GM18507 (cell line): ENCODE measurements around the gene AIG1.
"Not testable (repeated sequence)": the region's sequence is repeated elsewhere in the genome, so short reads cannot be mapped to it uniquely, and the experiment has no call there.

Experiments
- DNase-seq: peaks from one replicate; pipeline ENCODE4 v3.0.0; 2011; ENCODE audit warnings: low read depth; ENCODE audit not compliant: insufficient read length; ENCODE audit errors: extremely low spot score
- FAIRE-seq: peaks from 2 replicates; lab custom pipeline; 2011; peaks lifted over from hg19 to GRCh38; lab: Jason Lieb, UNC

Gene AIG1

GRCh38 chr6:143246166-143246775 lies 185.6 kb downstream of the AIG1 start:
- not testable (repeated sequence) for DNase-seq, FAIRE-seq

- DNase-seq (no peak), FAIRE-seq (no peak)
Measured at GRCh38 chr6:143247586-143247985, 186.9 kb downstream of the AIG1 start.

DNA sequence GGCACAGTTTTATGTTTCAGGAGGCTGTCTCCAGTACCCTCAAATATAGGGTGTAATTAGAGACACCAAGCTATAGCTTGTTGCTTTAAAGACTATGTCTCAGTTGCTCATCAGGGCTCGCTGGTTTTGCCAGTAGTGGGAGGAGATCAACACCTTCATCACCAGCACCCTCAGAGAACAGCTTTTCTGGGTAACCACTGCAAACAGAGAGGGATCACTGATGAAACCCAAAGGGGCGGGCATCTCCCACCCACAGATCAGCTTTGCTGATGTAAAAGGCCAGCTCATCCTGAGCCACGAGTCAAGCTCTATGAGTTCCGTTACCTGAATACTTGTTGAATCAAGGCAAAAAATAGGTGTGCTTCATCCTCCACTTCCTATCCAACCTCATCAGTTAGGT lies 187.7 kb downstream of the AIG1 start:
- DNase-seq (no peak), FAIRE-seq (no peak)

- FAIRE-seq (no peak), DNase-seq (no peak)
Measured at GRCh38 chr6:143251288-143251687, 190.6 kb downstream of the AIG1 start.

- DNase-seq (no peak), FAIRE-seq (no peak)
Measured at GRCh38 chr6:143252961-143253360, 192.3 kb downstream of the AIG1 start.

- FAIRE-seq: no peak
- no peak for DNase-seq
Measured at GRCh38 chr6:143253586-143253985, 192.9 kb downstream of the AIG1 start.

DNA sequence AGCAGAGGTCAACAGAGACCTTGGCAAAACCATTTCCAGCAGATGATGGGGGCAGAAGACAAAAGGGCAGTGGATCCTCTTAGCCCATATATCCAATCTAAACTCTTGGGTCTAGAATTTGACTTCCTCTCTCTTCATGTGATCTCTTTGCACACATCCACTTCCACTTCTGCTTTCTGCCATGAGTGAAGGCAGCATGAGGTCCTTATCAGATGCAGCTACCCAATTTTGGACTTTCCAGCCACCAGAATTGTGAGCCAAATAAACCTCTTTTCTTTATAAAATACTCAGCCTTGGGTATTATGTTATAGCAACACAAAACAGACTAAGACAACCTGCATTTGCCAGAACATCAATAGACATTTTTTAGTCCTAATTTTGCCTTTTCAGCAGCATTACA lies 198.3 kb downstream of the AIG1 start:
- no peak for DNase-seq

GRCh38 chr6:143260857-143261256 lies 200.2 kb downstream of the AIG1 start:
- DNase-seq (no peak), FAIRE-seq (no peak)

More for the DNA sequence above, 198.3 kb downstream of the AIG1 start:
- FAIRE-seq: no peak

GRCh38 chr6:143261899-143262436 lies 201.3 kb downstream of the AIG1 start:
- DNase-seq: no peak
- FAIRE-seq: no peak

- no peak for DNase-seq
- no peak for FAIRE-seq
Measured at GRCh38 chr6:143262859-143263258, 202.2 kb downstream of the AIG1 start.

DNA sequence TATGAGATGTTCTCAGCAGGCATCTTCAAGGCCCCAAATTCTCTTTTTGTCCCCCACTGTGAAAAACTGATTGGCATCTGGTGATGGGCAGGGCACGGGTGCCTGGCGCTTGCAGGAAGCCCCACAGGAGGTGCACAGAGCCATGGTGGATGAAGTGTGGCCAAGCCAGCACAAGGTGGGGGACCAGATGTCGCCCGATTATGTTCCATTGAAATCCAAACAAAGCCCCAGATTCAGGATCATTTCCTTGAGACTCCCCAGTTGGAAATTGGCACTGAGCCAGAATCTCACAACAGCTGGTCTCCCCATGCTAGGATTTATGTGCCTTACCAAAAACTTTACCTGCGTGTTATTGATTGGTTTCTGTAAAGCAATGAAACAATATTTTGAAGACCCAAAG lies 203.7 kb downstream of the AIG1 start:
- DNase-seq (no peak), FAIRE-seq (no peak)

DNA sequence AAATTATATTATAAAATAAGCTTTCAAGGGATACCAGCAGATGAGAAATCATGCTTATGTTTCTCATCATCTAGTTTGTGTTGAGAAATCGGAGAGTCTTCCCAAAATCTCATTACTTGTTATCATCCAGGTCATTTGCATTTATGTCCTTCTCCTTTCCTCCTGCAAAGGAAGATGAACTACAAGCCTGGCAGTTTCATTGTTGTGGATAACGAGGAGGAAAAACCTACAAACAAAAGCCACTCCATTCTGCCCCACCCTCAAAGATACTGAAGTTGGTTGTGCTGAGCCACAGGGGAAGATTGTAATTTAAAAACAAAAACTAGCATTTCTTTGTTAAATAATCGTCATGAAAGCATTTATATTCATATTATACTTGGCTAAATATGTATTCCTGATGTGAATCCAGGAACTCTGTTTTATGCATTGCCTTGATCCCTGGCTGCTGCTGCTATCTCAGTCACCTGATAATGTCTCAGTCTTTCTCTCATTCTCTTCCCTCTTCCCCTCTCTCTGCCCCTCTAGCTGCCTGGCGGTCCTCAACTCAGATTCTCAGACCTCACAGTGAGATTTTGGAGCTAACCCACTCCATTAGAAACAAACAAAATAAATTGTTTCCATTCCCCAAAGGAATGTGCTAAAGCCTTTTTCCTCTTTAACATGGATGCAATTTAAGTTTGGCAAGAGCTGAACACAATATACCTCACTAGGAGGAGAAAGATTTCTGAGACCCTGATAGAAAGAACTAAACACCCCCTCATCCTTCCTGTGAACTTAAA lies 204.5 kb downstream of the AIG1 start:
- DNase-seq (no peak), FAIRE-seq (no peak)

GRCh38 chr6:143267760-143268159 lies 207.1 kb downstream of the AIG1 start:
- FAIRE-seq (no peak), DNase-seq (no peak)

DNA sequence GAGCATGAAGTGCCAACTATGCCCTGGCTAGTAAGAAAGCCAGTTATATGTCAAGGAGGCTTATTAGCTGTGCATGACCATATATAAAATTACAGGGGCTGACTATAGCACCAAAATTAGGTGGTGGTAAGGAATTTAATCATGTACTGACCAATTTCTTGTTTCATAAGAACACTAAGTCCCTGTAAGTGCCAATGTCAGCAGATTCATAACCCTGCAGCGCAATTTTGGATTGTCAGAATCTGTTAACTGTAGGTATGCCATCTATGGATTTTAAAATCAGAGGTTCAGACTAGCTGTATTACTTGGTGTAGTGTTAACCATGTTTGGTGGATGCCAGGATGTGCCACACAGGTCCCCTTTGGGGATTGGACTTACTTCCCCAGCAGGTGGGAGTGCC lies 207.8 kb downstream of the AIG1 start:
- FAIRE-seq: no peak

DNA sequence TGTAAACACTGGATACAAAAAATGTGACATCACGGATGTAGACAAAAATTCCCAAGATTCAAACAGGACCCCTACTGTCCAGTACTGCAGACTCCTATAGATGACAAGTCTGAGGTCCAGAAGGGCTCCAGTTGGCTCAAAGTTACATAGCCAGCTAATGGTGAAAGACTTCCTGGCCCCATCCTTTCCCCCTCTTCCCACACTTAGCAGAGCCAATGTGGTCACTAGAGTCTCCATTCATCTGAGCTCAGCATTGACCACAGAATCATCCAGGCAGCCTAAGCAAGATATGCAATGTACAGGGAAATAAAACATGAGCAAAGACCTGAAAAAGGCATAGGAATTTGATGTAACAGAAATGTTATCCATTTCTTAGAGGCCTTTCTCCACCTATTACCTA lies 209.3 kb downstream of the AIG1 start:
- DNase-seq: no peak
- FAIRE-seq: no peak

More for the DNA sequence above, 207.8 kb downstream of the AIG1 start:
- DNase-seq: no peak

GRCh38 chr6:143271024-143271423 lies 210.3 kb downstream of the AIG1 start:
- DNase-seq: no peak
- FAIRE-seq: no peak

DNA sequence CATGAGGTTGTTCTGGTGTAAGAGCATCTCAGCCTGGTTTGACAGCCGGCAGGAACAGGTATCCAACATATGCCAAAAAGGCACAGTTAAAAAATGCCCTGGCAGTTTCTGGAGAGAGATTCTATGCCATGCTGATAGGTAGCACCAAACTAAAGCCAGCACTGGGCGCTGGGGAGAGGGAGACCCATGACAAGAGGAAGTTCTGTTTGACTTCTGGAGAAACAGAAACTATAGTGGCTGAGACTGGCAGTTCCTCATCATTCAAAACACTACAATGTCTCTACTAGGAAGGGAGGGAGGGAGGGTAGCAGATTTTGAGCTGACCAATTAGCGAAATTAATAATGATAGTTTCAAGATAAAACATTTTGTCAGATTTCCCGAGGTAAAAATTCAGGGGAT lies 215.7 kb downstream of the AIG1 start:
- DNase-seq (peak; percentile 8), FAIRE-seq (peak; percentile 80)

DNA sequence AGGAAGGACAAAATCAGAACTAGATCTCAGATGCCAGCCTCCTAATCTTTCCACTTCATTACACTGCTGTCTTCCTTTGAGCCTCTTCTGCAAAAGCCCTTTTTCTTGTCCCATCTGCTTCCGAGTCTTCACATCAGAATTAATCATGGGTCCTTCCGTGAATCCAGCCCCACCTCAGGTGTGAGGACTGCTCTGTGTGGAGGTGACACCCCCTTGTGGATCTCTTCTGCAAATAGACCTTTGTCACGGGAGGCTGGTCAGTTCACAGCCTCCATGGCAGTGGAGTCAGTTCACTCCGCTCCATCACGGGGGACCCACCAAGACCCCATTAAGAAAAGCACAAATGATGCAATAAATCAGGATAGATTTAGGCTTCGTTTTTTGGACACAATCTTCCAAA lies 218.7 kb downstream of the AIG1 start:
- FAIRE-seq (peak; percentile 81), DNase-seq (no peak)

DNA sequence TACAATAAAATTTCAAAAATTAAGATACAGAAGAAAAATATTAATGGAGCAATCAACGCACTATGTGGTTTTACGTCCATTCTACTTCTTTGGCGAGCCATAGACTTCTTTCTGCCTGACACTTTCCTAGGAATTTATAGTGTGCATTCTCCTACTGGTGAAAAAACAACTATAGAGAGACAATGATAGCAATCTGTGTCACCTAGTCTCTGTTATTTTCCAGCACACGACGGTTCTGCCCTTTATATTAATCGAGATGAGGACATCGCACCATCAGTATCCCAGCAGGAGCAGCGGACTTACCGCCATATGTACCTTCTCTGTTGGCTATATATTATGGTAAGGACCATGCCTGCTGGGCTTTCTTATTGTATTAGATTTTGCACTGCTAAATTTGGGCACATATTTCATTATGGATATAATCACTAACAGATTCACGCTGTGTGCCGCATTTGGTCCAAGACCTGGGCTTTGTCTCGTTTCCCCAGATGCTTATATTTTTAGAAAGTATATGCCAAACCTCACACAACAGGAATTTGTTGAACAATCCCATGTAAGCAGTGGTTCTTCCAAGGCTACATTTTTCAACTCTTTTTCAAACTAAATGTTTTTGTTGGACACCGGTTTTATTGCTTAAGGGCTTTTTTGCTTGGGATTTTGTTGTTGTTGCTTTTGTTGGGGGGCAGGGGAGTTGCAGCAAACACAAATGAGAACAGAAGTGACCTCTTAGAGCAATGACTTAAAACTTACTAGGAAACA lies 223.4 kb downstream of the AIG1 start:
- FAIRE-seq (no peak), DNase-seq (no peak)

DNA sequence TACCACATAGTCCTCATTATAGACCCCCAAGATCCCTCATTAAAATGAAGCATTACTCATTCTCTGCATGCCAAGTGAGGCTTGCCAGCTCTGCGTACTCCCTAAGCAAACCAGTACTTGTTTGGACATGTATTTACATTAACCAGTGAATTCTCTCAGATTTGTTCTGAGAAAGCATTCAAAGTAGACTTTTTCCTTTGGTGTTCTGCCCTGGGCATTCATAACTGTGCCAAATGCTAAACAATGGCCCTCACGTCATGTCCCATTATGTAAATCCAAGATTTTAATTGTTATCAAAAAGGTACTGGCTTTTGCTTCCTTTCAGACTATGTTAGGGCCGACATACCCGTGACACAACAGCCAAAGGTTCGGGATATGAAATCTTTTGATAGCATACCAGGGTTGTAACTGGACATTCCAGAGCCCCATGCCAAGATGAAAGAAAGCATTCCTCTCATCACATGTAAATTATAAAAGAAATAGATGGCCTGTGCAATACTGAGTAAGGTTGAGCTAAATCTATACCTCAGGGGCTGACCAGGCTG lies 225.6 kb downstream of the AIG1 start:
- FAIRE-seq (no peak), DNase-seq (no peak)
